Ovary (tissue), 10 donors: Measurements from ENCODE around the gene SOHLH2. TPM values are rescaled to one million over a fixed set of nuclear protein-coding genes. Genes with fewer than 3 reads are reported as not detected.

Experiments used
- DNase-seq, 5 donors: peaks; one replicate each; pipeline ENCODE4 v3.0.0-alpha.2; 2019 to 2020
- H3K27ac ChIP-seq, 2 donors: fragments of 200-600 bp; one replicate each; pipeline versions ENCODE4 v1.5.1 to v1.8.0; 2019 to 2022
- H3K27me3 ChIP-seq: fragments of 200-600 bp; one replicate; pipeline ENCODE4 v1.8.0; 2022
- H3K36me3 ChIP-seq: fragments of 200-600 bp; sonication (generic); one replicate; pipeline ENCODE4 v1.5.1; 2019
- H3K4me1 ChIP-seq: one replicate; pipeline ENCODE4 v1.8.1; 2013; ENCODE audit warnings: mild to moderate bottlenecking, moderate library complexity; ENCODE audit not compliant: insufficient read depth
- H3K4me3 ChIP-seq: fragments of 200-600 bp; sonication (generic); one replicate; pipeline ENCODE4 v1.5.1; 2017
- H3K9me3 ChIP-seq, 2 donors: fragments of 200-600 bp in 1 of 2; sonication (generic) in 1 of 2; one replicate each; pipeline versions ENCODE4 v1.5.1 to v1.8.1; 2013 to 2019; ENCODE audit warnings: mild to moderate bottlenecking in 1 of 2, moderate library complexity in 1 of 2
- CTCF ChIP-seq, 3 donors: fragments of 450-650 bp in 2 of 3; fragments of 200-600 bp in 1 of 3; IDR thresholded peaks; one replicate each; pipeline versions ENCODE4 v1.5.1 to v1.8.0; 2016 to 2022; ENCODE audit warnings: antibody characterized with exemption in 3 of 3, mild to moderate bottlenecking in 1 of 3
- EP300 ChIP-seq: sonication (generic); formaldehyde crosslinking; IDR thresholded peaks from one replicate; pipeline ENCODE4 v1.6.1; 2017; ENCODE audit warnings: antibody characterized with exemption
- POLR2A ChIP-seq: fragments of 450-650 bp; IDR thresholded peaks from one replicate; pipeline ENCODE4 v1.6.1; 2017; ENCODE audit warnings: antibody characterized with exemption, mild to moderate bottlenecking, moderate library complexity
- WGBS, 3 donors: extraction: QIAGEN DNeasy Blood & Tissue Kit in 1 of 3; methylation state at CpG; one replicate each; pipeline versions ENCODE4 v1.1.5 to v1.1.7; 2013 to 2017; 5-methylcytosine and 5-hydroxymethylcytosine counted together
- intact Hi-C, 4 donors: fragments of 100-400 bp; cut with DNase I; formaldehyde crosslinking; loops; one replicate each; pipeline versions ENCODE4 v1.11.0 to v1.15.1; 2022 to 2023
- long read RNA-seq, 3 donors: library from polyadenylated mRNA in 2 of 3; unstranded in 2 of 3; transcript quantifications; one replicate each; pipeline ENCODE4 v2.0.0 and lab custom pipeline, GENCODE V29; 2021 to 2026
- polyA plus RNA-seq, 2 donors: library from polyadenylated mRNA; stranded (reverse); fragments of 200-250 nt in 1 of 2; fragments of 350-450 nt in 1 of 2; fragmentation: Illumina TruSeq in 1 of 2; extraction: RNeasy Lipid Tissue Mini Kit (QIAGEN cat#74804) in 1 of 2; gene quantifications; one replicate each; pipeline ENCODE4 v1.2.3, GENCODE V29; 2013 to 2014
- total RNA-seq, 7 donors: library from RNA; depleted of rRNA in 2 of 7; stranded (reverse); fragments of >200 nt in 2 of 7; fragmentation: NEBNext Ultra II Directional in 3 of 7; extraction: Animal tissue kit (Norgen Biotek cat#: 25700) in 3 of 7; gene quantifications; one replicate each; pipeline versions ENCODE4 v1.1.0 to v1.2.4, GENCODE V29; 2016 to 2023
- donor health status: DM: no; HTN: no; CAD: no; lungs with moderate emphysema.
- donor health status: DM: no; HTN: no; CAD: no.
- donor health status: Bipolar disorder and iron deficiency.
- donor health status: DM: yes; HTN: yes; CAD: no.
- donor health status: DM: no; HTN: no; CAD: no.
- donor health status: DM: yes; HTN: yes; CAD: no.

The SOHLH2 gene
- total RNA-seq (under 1 TPM in 4 of 7 donors, not detected in 3; 0.11 to 0.67 (median 0.21) TPM), polyA plus RNA-seq (1 to 10 TPM in 1 of 2 donors, under 1 TPM in 1; 0.62 to 1.0 TPM)
- long read RNA-seq, donor 1: 0 reads
- long read RNA-seq, donor 2, partial matches to known transcripts: 0 of 3 reads
- long read RNA-seq, donor 2, other reads (novel, unspliced or antisense): 0 of 3 reads
- long read RNA-seq, donor 3: 0 reads

- no peaks in the 10 kb centered on the region for H3K9me3 ChIP-seq
- H3K36me3 ChIP-seq: no peaks in the 10 kb centered on the region
- intact Hi-C loops: no loop called here
- no peak within 1 kb of the TSS for H3K4me3 ChIP-seq
- H3K27me3 ChIP-seq: no peaks in the 10 kb centered on the region
- DNase-seq: no peak
- H3K4me1 ChIP-seq: no peaks in the 10 kb centered on the region
- no peak within 1 kb of the TSS for H3K27ac ChIP-seq
- 92 to 95% (median 95%) methylated on average over 53 of the region's 53 CpGs for WGBS, 3 donors
- no peak for TF ChIP-seq CTCF (IDR thresholded peaks at IDR 0.05)
- TF ChIP-seq POLR2A: no peak
- no peak for TF ChIP-seq EP300
Observed at GRCh38 chr13:36214163-36214921, at the start of gene SOHLH2. TSS of gene SOHLH2 (minus strand) at chr13:36214556. CDS start at chr13:36214526, 30 bp downstream.

- Histone ChIP-seq H3K9me3 (no peaks in the 10 kb centered on the region), H3K27ac (no peak overlapping the region), H3K4me3 (no peak overlapping the region), H3K36me3 (no peaks in the 10 kb centered on the region), H3K4me1 (no peaks in the 10 kb centered on the region), H3K27me3 (no peaks in the 10 kb centered on the region)
- TF ChIP-seq CTCF (IDR thresholded peaks at IDR 0.05) (no peak), POLR2A (no peak), EP300 (no peak)
- intact Hi-C loops: no loop called here
- no peak for DNase-seq
Observed at GRCh38 chr13:36261976-36262375, 47.6 kb upstream of the SOHLH2 start.

GRCh38 chr13:36261011-36261410, 46.7 kb upstream of the SOHLH2 start:
- 87 to 93% (median 90%) methylated on average over 3 of the region's 3 CpGs for WGBS, 3 donors
- no peak overlapping the region for H3K27ac ChIP-seq
- intact Hi-C loops: no loop called here

More at GRCh38 chr13:36261011-36261410, 46.7 kb upstream of the SOHLH2 start:
- Histone ChIP-seq H3K4me1 (no peaks in the 10 kb centered on the region), H3K4me3 (no peak overlapping the region), H3K36me3 (no peaks in the 10 kb centered on the region), H3K27me3 (no peaks in the 10 kb centered on the region), H3K9me3 (no peaks in the 10 kb centered on the region)
- TF ChIP-seq EP300: no peak
- TF ChIP-seq POLR2A: no peak
- TF ChIP-seq CTCF (IDR thresholded peaks at IDR 0.05): no peak
- DNase-seq: no peak
